HG03521 (cell line): ENCODE measurements around the gene SPATA31C2.
"Not testable (repeated sequence)": the region's sequence is repeated elsewhere in the genome, so short reads cannot be mapped to it uniquely, and the experiment has no call there.

ENCODE experiments used
- ATAC-seq: cut with Tn5 transposase; IDR thresholded peaks from one replicate; pipeline ENCODE4 v1.9.1; 2021; ENCODE audit warnings: mild to moderate bottlenecking, moderate library complexity; ENCODE audit not compliant: unreplicated experiment

Gene SPATA31C2

GRCh38 chr9:88138375-88138774 is at the start of gene SPATA31C2:
Gene SPATA31C2, minus strand, starts transcription at chr9:88138475. Its CDS starts 29 bp downstream, at chr9:88138446.
- not testable (repeated sequence) for ATAC-seq

GRCh38 chr9:88187631-88188030 is 49.4 kb upstream of the SPATA31C2 start:
- ATAC-seq: no peak

GRCh38 chr9:88186495-88187110 is 48.3 kb upstream of the SPATA31C2 start:
- ATAC-seq: no peak

DNA sequence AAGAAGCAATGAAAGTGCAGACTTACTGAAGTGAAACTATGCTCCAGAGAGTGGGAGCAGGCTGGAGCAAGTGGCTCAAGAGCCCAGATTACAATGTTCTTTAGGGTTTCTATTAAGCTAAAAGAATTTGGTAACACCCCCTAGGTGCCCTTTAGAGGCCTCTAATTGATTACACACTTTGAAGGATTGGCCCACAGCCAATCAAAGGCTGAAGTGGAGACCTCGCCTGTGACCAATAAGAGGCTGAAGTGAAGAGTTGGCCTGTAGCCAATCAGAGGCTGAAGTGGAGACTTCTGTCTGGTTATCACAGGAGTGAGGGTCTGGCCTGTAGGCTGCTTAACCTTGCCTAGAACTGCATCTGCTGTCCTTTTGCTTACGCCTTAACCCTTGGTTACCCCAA is 46.7 kb upstream of the SPATA31C2 start:
- no peak for ATAC-seq

GRCh38 chr9:88183798-88184495 is 45.7 kb upstream of the SPATA31C2 start:
- no peak for ATAC-seq

DNA sequence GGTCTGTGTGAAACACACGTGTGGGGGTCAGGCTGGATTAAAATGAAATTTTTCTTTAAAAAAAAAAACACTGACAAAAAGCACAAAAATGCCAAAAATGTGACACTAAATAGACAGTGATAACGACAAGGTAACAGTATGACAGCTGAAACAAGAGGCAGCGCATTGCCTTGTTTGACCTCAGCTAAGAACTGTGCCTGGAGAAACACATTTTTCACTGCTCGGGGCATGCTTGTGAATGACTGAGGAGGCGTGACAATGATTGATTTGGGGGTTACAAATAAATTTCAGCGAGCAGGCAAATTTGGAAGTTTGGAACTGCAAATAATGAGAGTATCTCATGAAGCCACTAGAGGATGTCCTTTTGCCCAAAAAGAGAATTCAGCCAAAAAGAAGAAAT is 44.2 kb upstream of the SPATA31C2 start:
- ATAC-seq: no peak

GRCh38 chr9:88180081-88180765 is 41.9 kb upstream of the SPATA31C2 start:
- ATAC-seq: no peak

GRCh38 chr9:88179062-88179521 is 40.8 kb upstream of the SPATA31C2 start:
- no peak for ATAC-seq

- ATAC-seq: no peak
These were observed 40.4 kb upstream of the SPATA31C2 start for GRCh38 chr9:88178641-88179040.

GRCh38 chr9:88177371-88177770 is 39.1 kb upstream of the SPATA31C2 start:
- ATAC-seq: no peak

DNA sequence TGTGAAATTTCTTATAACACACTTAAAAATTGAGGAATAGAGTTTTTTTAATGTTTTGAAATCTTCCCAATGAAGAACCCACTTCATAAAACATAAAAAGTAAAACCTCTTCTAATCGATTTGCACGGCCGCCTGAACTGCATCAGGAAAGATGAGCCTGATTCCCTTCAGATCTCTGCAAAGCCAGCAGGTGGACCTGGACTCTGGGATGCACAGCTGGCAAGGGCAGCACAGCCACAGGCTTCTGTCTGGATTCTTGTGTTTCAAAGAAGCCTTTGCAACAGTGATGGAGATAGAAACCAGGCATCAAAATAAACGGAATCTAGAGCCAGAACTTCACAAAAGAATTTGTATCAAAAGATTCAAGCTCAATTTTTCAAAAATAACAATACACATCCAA is 36.0 kb upstream of the SPATA31C2 start:
- ATAC-seq: no peak

DNA sequence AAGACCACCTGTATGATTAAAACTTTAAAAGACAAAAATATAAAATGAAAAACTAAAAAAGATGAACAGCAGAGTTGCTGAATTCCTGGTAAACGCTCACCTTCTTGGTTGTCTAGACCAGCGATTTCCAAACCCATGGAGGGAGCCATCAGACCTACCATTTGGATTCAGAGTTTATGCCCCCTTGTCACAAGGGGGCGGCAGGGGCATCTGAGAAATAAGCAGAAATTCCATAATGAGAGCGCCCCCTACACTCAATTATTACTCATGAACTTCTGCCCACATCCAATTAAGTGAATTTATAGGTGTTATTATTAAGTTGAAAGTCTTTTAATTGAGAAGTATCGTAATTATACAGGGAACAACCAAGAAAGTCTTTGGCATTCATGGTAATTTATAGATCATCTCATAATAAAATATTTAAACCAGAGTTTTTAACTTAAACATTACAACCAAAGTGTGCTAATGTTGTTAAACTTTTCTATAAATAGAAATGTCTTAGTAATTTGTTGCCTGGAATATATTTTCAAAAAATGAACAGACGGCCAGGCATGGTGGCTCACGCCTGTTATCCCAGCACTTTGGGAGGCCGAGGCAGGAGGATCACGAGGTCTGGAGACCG is 35.2 kb upstream of the SPATA31C2 start:
- ATAC-seq: no peak

DNA sequence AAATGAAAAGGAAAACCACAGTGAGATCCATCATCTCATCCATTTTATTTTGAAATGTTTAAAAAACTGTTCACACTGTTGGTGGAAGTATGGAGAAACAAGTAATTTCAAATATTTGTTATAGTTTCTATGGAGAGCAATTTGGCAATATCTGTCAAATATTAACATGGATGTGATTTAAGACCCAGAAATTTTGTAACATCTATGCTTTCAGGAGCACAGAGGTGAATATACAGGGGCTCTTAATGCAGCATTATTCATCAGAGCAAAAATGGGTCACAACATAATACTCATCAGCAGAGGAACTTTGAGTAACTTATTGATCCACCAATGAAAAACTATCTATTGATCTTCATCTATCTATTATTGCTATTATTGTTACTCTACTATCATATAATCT is 31.4 kb upstream of the SPATA31C2 start:
- ATAC-seq: no peak

DNA sequence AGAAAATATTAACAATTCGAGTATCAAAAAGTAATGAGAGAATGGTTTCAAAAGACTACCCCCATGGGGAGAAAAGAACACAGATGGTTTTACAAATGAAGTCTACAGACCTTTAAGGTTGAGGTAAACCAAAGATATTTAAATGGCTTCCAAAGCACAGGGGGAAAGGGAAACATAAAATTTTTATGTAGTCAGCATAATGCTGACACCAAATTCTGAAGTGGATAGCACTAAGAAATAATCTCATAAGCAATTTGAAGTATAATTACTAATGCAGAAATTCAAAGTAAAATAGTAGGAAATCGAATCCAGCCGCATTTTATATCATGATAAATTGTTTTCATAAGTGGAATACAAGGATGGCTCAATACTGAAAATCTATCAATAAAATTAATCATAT is 30.3 kb upstream of the SPATA31C2 start:
- no peak for ATAC-seq

GRCh38 chr9:88166660-88167059 is 28.4 kb upstream of the SPATA31C2 start:
- ATAC-seq: no peak

GRCh38 chr9:88164850-88165249 is 26.6 kb upstream of the SPATA31C2 start:
- no peak for ATAC-seq

DNA sequence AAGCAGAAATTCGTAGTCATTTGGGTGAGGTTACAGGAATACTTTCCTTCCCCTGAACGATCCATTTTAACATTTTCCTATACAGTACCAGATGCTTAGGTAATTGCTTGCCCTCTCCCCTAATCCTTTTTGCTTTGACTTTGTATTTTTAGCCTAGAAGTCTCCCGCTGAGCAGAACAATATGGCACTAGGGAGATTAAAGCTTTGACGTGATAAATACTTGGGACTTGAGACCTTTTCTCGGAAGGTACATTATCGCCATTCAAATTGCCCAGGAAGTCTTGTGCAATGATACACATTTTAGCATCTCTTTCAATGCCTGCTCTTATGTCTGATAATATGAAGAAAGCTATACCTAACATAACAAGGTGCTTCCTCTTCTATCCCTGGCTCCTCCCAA is 22.9 kb upstream of the SPATA31C2 start:
- ATAC-seq: no peak

DNA sequence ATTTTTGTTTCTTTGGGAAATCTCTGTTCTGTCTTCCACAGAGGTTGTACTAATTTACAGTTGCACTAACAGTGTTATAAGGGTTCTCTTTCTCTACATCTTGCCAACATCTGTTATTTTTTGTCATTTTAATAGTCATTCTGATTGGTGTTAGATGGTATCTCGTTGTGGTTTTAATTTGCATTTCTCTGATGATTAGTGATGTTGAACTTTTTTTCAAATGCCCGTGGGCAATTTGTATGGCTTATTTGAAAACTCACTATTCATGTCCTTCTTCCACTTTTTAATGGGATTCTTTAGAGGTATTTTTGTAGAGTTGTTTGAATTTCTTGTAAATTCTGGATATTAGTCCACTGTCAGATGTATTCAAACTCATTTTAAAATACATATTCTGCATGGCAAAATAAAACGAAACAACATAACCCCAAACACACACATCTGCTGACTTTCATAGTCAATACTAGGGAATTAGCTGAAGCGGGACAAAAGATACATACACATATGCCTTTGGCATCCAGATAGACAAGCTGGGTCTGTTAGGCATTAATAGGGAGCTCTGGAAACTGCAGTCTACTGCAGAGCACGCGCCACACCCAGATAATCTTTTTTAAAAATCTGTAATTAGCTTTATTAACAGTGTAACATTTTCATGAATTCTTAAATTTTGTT is 5.8 kb upstream of the SPATA31C2 start:
- ATAC-seq: no peak

- no peak for ATAC-seq
These were observed 4.9 kb upstream of the SPATA31C2 start for GRCh38 chr9:88143179-88143578.

DNA sequence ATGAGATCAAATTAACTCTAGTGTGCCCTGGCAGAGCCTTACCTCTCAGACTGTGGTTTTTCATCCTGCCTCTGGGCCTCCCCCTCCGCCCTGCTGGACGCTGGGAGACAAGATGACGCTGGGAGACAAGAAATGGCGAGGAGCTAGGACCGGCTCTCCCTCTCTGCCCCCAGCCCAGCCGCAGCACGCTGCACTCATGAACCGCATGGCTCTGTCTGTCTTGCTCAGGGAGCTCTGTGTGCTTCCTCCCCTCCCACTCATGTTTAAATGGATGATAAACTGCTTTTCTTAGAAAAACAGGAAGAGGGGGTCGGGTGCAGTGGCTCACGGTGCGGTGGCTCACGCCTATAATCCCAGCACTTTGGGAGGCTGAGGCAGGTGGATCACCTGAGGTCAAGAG is 4.7 kb downstream of the SPATA31C2 start:
- ATAC-seq: not testable (repeated sequence)

DNA sequence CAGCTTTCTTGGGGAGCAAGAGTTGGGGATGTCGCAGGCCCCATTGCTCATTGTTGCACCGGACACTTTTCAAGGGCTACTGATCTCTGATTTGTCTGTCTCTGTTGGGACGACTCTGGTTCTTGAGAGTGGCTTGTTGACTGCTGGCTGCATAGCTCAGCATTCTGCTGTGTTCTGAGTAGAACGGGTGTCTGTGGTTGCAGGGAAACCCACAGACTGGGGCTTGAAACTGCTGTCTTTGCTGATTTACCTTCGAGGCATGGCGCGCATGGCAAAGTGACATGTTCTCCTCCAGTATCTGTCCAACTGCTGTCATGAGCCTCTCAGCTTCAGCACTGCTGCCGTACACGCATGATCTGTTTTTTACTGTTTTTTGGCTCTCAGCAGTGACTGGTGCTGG is 8.7 kb downstream of the SPATA31C2 start:
- not testable (repeated sequence) for ATAC-seq
